Measurements from ENCODE around the gene IFT81.
A peak's percentile ranks its signal among the peaks of the same experiment; 100 is the strongest.

DNA sequence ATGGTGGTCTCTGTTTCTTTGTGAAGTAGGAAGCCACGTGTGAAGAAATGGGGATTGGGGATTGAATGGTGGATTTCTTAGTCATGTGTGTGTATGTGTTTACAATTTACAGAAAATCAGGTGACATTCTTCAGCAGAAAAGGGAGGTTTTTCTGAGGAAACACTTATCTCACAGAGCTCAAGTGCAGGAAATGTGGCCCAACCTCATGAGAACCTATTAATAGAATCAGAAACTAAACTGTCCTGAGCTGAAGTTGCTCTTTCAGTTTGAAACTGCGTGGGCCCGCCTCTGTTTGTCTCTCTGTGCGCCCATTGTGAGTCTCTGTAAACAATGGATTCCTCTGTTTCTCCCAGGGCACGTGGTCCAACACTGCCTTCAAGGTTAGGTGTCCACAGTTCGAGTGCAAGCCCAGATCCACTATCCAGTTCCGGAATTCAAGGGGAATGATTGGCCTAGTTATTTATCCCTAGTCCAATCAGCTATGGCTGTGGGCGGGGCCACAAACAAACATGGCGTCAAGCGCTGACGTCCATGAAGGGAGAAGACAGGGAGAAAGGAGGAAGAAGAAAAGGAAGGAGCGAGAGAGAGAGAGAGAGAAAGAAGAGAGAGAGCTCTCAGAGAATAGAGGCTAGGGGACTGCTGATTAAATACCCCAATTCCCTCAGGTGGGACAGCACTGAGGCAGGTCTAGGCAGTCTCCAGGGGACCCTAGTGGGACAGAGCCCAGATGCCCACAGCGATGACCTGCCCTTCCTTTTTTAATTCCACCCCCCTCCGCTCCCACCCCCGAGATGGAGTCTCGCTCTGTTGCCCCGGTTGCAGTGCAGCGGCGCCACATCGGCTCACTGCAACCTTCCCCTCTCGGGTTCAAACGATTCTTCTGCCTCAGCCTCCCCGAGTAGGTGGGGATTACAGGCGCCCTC is 44.4 kb upstream of the IFT81 start:
- TF ChIP-seq POLR2AphosphoS5 (IDR thresholded peaks at IDR 0.05) (peak in 1 of 2 donors; percentile 55), POLR2A (IDR thresholded peaks at IDR 0.05) (peak in 1 of 4 donors; percentile 31)
- TF ChIP-seq, protein P1, sequence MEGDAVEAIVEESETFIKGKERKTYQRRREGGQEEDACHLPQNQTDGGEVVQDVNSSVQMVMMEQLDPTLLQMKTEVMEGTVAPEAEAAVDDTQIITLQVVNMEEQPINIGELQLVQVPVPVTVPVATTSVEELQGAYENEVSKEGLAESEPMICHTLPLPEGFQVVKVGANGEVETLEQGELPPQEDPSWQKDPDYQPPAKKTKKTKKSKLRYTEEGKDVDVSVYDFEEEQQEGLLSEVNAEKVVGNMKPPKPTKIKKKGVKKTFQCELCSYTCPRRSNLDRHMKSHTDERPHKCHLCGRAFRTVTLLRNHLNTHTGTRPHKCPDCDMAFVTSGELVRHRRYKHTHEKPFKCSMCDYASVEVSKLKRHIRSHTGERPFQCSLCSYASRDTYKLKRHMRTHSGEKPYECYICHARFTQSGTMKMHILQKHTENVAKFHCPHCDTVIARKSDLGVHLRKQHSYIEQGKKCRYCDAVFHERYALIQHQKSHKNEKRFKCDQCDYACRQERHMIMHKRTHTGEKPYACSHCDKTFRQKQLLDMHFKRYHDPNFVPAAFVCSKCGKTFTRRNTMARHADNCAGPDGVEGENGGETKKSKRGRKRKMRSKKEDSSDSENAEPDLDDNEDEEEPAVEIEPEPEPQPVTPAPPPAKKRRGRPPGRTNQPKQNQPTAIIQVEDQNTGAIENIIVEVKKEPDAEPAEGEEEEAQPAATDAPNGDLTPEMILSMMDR (IDR thresholded peaks at IDR 0.05): no peak
